ENCODE results near the gene PI4KA. TPM values are rescaled to one million over a fixed set of nuclear protein-coding genes. Genes with fewer than 3 reads are reported as not detected.
"Not testable (repeated sequence)": the region's sequence is repeated elsewhere in the genome, so short reads cannot be mapped to it uniquely, and the experiment has no call there.

PI4KA gene
- total RNA-seq, 1 experiment from 2014 or later: 65.8 TPM

GRCh38 chr22:20720692-20721408, 137.8 kb downstream of the PI4KA start:
- Mint-ChIP-seq H3K27ac (peak overlapping the region in 2 of 3 experiments; percentile 40 to 44; a peak in 2 of 7 replicates), H3K4me3 (no peak overlapping the region), H3K27me3 (ENCODE audit: low read depth) (no peaks in the 10 kb centered on the region), H3K36me3 (ENCODE audit: insufficient read depth in 1 of 3, low read depth in 3 of 3) (peaks cover 4 to 13% (median 5%) of the 10 kb centered on the region in 3 experiments; a peak in 6 of 7 replicates), H3K4me1 (no peaks in the 10 kb centered on the region), H3K9me3 (no peaks in the 10 kb centered on the region)
- Histone ChIP-seq H2BK12ac (ENCODE audit: insufficient read length, low read depth, low read length) (no peak overlapping the region), H2BK20ac (ENCODE audit: low read depth, low read length, poor library complexity, severe bottlenecking) (no peak overlapping the region), H3K27ac (ENCODE audit: insufficient read length, low read depth, low read length) (no peak overlapping the region), H2BK15ac (ENCODE audit: low read depth, low read length) (no peak overlapping the region), H4K8ac (replicated peaks; ENCODE audit: insufficient read length, low read depth, low read length) (no peak overlapping the region), H3K23me2 (ENCODE audit: insufficient read length, low read depth, low read length, poor library complexity, severe bottlenecking) (no peaks in the 10 kb centered on the region), H2BK5ac (ENCODE audit: insufficient read length, low read length) (no peak overlapping the region), H3K4me1 (ENCODE audit: insufficient read depth, low read length) (no peaks in the 10 kb centered on the region), H4K5ac (ENCODE audit: insufficient read length, low read depth, low read length) (no peak overlapping the region), H4K91ac (ENCODE audit: insufficient read length, low read depth, low read length) (no peak overlapping the region), H3K79me1 (ENCODE audit: insufficient read depth, low read depth, low read length, poor library complexity, severe bottlenecking) (no peaks in the 10 kb centered on the region), H3K4ac (ENCODE audit: low read depth, low read length) (no peak overlapping the region), H4K20me1 (ENCODE audit: control insufficient read depth, insufficient read depth, insufficient read length) (no peaks in the 10 kb centered on the region), H3K14ac (ENCODE audit: insufficient read depth, low read length) (no peak overlapping the region), H2AFZ (ENCODE audit: low read length) (no peak overlapping the region), H3K56ac (ENCODE audit: insufficient read length, low read depth, low read length) (no peak overlapping the region), H2AK5ac (ENCODE audit: insufficient read length, low read length) (no peak overlapping the region), H3K79me2 (ENCODE audit: insufficient read depth, low read length) (no peaks in the 10 kb centered on the region), H3K27me3 (ENCODE audit: insufficient read depth, low read length) (no peaks in the 10 kb centered on the region), H3K9me3 (ENCODE audit: control insufficient read depth, low read depth, low read length) (no peaks in the 10 kb centered on the region), H3K23ac (ENCODE audit: insufficient read length, low read depth, low read length) (no peak overlapping the region), H3T11ph (ENCODE audit: low read length) (no peak overlapping the region), H3K18ac (ENCODE audit: insufficient read length, low read depth, low read length) (no peak overlapping the region), H2BK120ac (ENCODE audit: low read depth, low read length, poor library complexity, severe bottlenecking) (no peak overlapping the region), H3K4me2 (ENCODE audit: insufficient read depth, insufficient read length, low read length) (no peak overlapping the region), H3K9ac (ENCODE audit: extremely low read depth, insufficient read length, low read length) (no peak overlapping the region)
- WGBS (ENCODE audit: extremely low coverage, insufficient read length, low lambda C conversion rate): no CpG with 5 or more reads among the region's 13 CpGs
- no peak for DNase-seq
- TF ChIP-seq CTCF (conservative IDR thresholded peaks at IDR 0.05): no peak

DNA sequence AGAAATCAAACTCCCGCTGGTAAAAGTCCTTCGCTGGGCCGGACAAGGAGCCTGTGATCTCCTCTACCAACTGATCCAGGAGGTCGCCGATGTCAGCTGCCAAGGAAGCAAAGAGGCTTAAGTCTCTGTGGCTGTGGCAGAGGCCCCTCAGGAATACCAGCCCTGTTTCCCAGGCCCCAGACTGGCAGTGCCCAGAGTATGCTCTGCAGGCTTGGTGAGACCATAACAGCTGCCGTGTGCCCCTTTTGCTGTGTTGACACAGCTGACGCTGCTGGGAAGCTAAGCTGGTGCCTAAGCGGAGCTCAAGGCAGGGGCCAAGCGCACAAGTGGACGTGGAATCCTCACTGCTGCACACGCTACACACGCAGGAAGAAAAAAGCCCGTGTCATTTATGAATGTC, 139.9 kb downstream of the PI4KA start:
- not testable (repeated sequence) for H2AFZ ChIP-seq (ENCODE audit: low read length); H3K23me2 ChIP-seq (ENCODE audit: insufficient read length, low read depth, low read length, poor library complexity, severe bottlenecking); H3K9me3 ChIP-seq (ENCODE audit: control insufficient read depth, low read depth, low read length); H3K4me2 ChIP-seq (ENCODE audit: insufficient read depth, insufficient read length, low read length); H3K79me2 ChIP-seq (ENCODE audit: insufficient read depth, low read length); H3T11ph ChIP-seq (ENCODE audit: low read length); H3K27me3 ChIP-seq (ENCODE audit: insufficient read depth, low read length); H3K14ac ChIP-seq (ENCODE audit: insufficient read depth, low read length); H4K20me1 ChIP-seq (ENCODE audit: control insufficient read depth, insufficient read depth, insufficient read length); H3K27ac ChIP-seq (ENCODE audit: insufficient read length, low read depth, low read length); H2BK5ac ChIP-seq (ENCODE audit: insufficient read length, low read length); H3K23ac ChIP-seq (ENCODE audit: insufficient read length, low read depth, low read length); H3K4me1 Mint-ChIP-seq; H3K4me3 Mint-ChIP-seq; H4K5ac ChIP-seq (ENCODE audit: insufficient read length, low read depth, low read length); H4K91ac ChIP-seq (ENCODE audit: insufficient read length, low read depth, low read length); H3K27ac Mint-ChIP-seq; H3K79me1 ChIP-seq (ENCODE audit: insufficient read depth, low read depth, low read length, poor library complexity, severe bottlenecking); H2AK5ac ChIP-seq (ENCODE audit: insufficient read length, low read length); H3K18ac ChIP-seq (ENCODE audit: insufficient read length, low read depth, low read length); DNase-seq; H2BK120ac ChIP-seq (ENCODE audit: low read depth, low read length, poor library complexity, severe bottlenecking); H3K4ac ChIP-seq (ENCODE audit: low read depth, low read length); H4K8ac ChIP-seq (replicated peaks; ENCODE audit: insufficient read length, low read depth, low read length); H2BK15ac ChIP-seq (ENCODE audit: low read depth, low read length); H2BK20ac ChIP-seq (ENCODE audit: low read depth, low read length, poor library complexity, severe bottlenecking); H3K9me3 Mint-ChIP-seq; H2BK12ac ChIP-seq (ENCODE audit: insufficient read length, low read depth, low read length); H3K4me1 ChIP-seq (ENCODE audit: insufficient read depth, low read length); H3K56ac ChIP-seq (ENCODE audit: insufficient read length, low read depth, low read length); H3K27me3 Mint-ChIP-seq (ENCODE audit: low read depth); H3K9ac ChIP-seq (ENCODE audit: extremely low read depth, insufficient read length, low read length)
- peaks cover 4 to 13% (median 5%) of the 10 kb centered on the region in 3 experiments; a peak in 6 of 7 replicates for H3K36me3 Mint-ChIP-seq (ENCODE audit: insufficient read depth in 1 of 3, low read depth in 3 of 3)
- no CpG with 5 or more reads among the region's 13 CpGs for WGBS (ENCODE audit: extremely low coverage, insufficient read length, low lambda C conversion rate)
